GM12891 (cell line): ENCODE results near the gene PRKAB2.

Experiments used
- POLR2A ChIP-seq: IDR thresholded peaks from 2 replicates; pipeline ENCODE4 v1.6.1; 2011; ENCODE audit warnings: low read depth, low read length, control low read depth
- POLR2AphosphoS5 ChIP-seq: IDR thresholded peaks from 2 replicates; pipeline ENCODE4 v1.6.1; 2011; ENCODE audit warnings: low read depth, low read length, control low read depth
- POU2F2 ChIP-seq: IDR thresholded peaks from 2 replicates; pipeline ENCODE4 v1.6.1; 2011; ENCODE audit warnings: low read depth, mild to moderate bottlenecking, control low read depth, low read length, moderate library complexity
- SPI1 ChIP-seq: IDR thresholded peaks from 2 replicates; pipeline ENCODE4 v1.6.1; 2011; ENCODE audit warnings: low read depth, low read length, control low read depth
- TAF1 ChIP-seq: IDR thresholded peaks from 2 replicates; pipeline ENCODE4 v1.6.1; 2011; ENCODE audit warnings: low read depth, low read length, control low read depth

- no peak for TF ChIP-seq TAF1
- TF ChIP-seq POLR2A: no peak
- no peak for TF ChIP-seq POLR2AphosphoS5
- TF ChIP-seq SPI1: no peak
- TF ChIP-seq POU2F2: no peak
Measured at GRCh38 chr1:147169840-147170674, 2.2 kb downstream of the PRKAB2 start.
